Measurements from ENCODE around the gene PCDHGB6.
A peak's percentile ranks its signal among the peaks of the same experiment; 100 is the strongest.

The PCDHGB6 gene

GRCh38 chr5:141399555-141400258 lies 8.1 kb upstream of the PCDHGB6 start:
- H3K27me3 ChIP-seq (ENCODE audit: insufficient read depth, low read depth, severe bottlenecking), result no peaks in the 10 kb centered on the region
- no peak overlapping the region for H3K4me3 ChIP-seq (ENCODE audit: low read depth, low read length)
- H3K9me3 ChIP-seq (ENCODE audit: severe bottlenecking), result peaks cover 4% of the 10 kb centered on the region
- DNase-seq, result no peak
- TF ChIP-seq CTCF (IDR thresholded peaks at IDR 0.05; ENCODE audit: low read depth, low read length), result no peak
- H3K27ac ChIP-seq, result no peak overlapping the region
- no peaks in the 10 kb centered on the region for H3K36me3 ChIP-seq

GRCh38 chr5:141402553-141403243 lies 5.1 kb upstream of the PCDHGB6 start, which contains the start of gene PCDHGA9:
Gene PCDHGA9, plus strand, starts transcription at chr5:141402778. Its CDS starts 175 bp downstream, at chr5:141402953.
- Histone ChIP-seq H3K27me3 (ENCODE audit: insufficient read depth, low read depth, severe bottlenecking) (no peaks in the 10 kb centered on the region), H3K27ac (no peak within 1 kb of the TSS), H3K4me3 (ENCODE audit: low read depth, low read length) (no peak within 1 kb of the TSS), H3K36me3 (no peaks in the 10 kb centered on the region), H3K9me3 (ENCODE audit: severe bottlenecking) (peaks cover 4% of the 10 kb centered on the region)
- DNase-seq, result peak; percentile 30
- TF ChIP-seq CTCF (IDR thresholded peaks at IDR 0.05; ENCODE audit: low read depth, low read length), result peak; percentile 45

- no peaks in the 10 kb centered on the region for H3K36me3 ChIP-seq
- no peak for DNase-seq
- no peak for TF ChIP-seq CTCF (IDR thresholded peaks at IDR 0.05; ENCODE audit: low read depth, low read length)
- H3K4me3 ChIP-seq (ENCODE audit: low read depth, low read length), result no peak overlapping the region
- no peaks in the 10 kb centered on the region for H3K27me3 ChIP-seq (ENCODE audit: insufficient read depth, low read depth, severe bottlenecking)
- peaks cover 4% of the 10 kb centered on the region for H3K9me3 ChIP-seq (ENCODE audit: severe bottlenecking)
- no peak overlapping the region for H3K27ac ChIP-seq
Observed at GRCh38 chr5:141403387-141403786, 4.4 kb upstream of the PCDHGB6 start.

GRCh38 chr5:141409598-141410306 lies 1.9 kb downstream of the PCDHGB6 start:
- H3K27me3 ChIP-seq (ENCODE audit: insufficient read depth, low read depth, severe bottlenecking), result no peaks in the 10 kb centered on the region
- H3K36me3 ChIP-seq, result no peaks in the 10 kb centered on the region
- DNase-seq, result no peak
- H3K4me3 ChIP-seq (ENCODE audit: low read depth, low read length), result no peak overlapping the region
- no peak for TF ChIP-seq CTCF (IDR thresholded peaks at IDR 0.05; ENCODE audit: low read depth, low read length)
- no peak overlapping the region for H3K27ac ChIP-seq
- peaks cover 3% of the 10 kb centered on the region for H3K9me3 ChIP-seq (ENCODE audit: severe bottlenecking)

- no peak for TF ChIP-seq CTCF (IDR thresholded peaks at IDR 0.05; ENCODE audit: low read depth, low read length)
Observed at GRCh38 chr5:141411575-141411974, 3.8 kb downstream of the PCDHGB6 start.

More at GRCh38 chr5:141411575-141411974, 3.8 kb downstream of the PCDHGB6 start:
- H3K36me3 ChIP-seq, result no peaks in the 10 kb centered on the region
- peaks cover 3% of the 10 kb centered on the region for H3K9me3 ChIP-seq (ENCODE audit: severe bottlenecking)
- H3K27me3 ChIP-seq (ENCODE audit: insufficient read depth, low read depth, severe bottlenecking), result no peaks in the 10 kb centered on the region
- DNase-seq, result no peak
- no peak overlapping the region for H3K4me3 ChIP-seq (ENCODE audit: low read depth, low read length)
- H3K27ac ChIP-seq, result no peak overlapping the region
